Mucosa of rectum (tissue), 2 donors: ENCODE measurements around the gene FRMPD2.

Experiments used
- H3K27ac ChIP-seq, 2 donors: one replicate each; pipeline ENCODE4 v1.7.0; 2013; ENCODE audit warnings: inconsistent platforms in 2 of 2, low read depth in 2 of 2, low read length in 2 of 2
- H3K27me3 ChIP-seq, 2 donors: one replicate each; pipeline ENCODE4 v1.7.0; 2013; ENCODE audit warnings: low read length in 2 of 2; ENCODE audit not compliant: control insufficient read depth in 2 of 2, insufficient read depth in 2 of 2
- H3K36me3 ChIP-seq, 2 donors: one replicate each; pipeline ENCODE4 v1.7.0; 2013; ENCODE audit warnings: low read length in 2 of 2; ENCODE audit not compliant: control insufficient read depth in 2 of 2, insufficient read depth in 2 of 2
- H3K4me1 ChIP-seq, 2 donors: one replicate each; pipeline ENCODE4 v1.7.0; 2013; ENCODE audit warnings: low read length in 2 of 2, mild to moderate bottlenecking in 1 of 2; ENCODE audit not compliant: control insufficient read depth in 2 of 2, insufficient read depth in 2 of 2
- H3K4me3 ChIP-seq, 2 donors: one replicate each; pipeline ENCODE4 v1.7.0; 2013; ENCODE audit warnings: low read length in 2 of 2
- H3K9ac ChIP-seq, 2 donors: one replicate each; pipeline ENCODE4 v1.7.0; 2013; ENCODE audit warnings: low read length in 2 of 2, low read depth in 1 of 2, mild to moderate bottlenecking in 1 of 2
- H3K9me3 ChIP-seq, 2 donors: one replicate each; pipeline ENCODE4 v1.7.0; 2013; ENCODE audit warnings: low read length in 2 of 2; ENCODE audit not compliant: control insufficient read depth in 2 of 2
- donor health status: healthy.
- donor health status: Normal muscosa, but diverticular disease.

The FRMPD2 gene

GRCh38 chr10:48273741-48274140, 755 bp downstream of the FRMPD2 start:
- no peaks in the 10 kb centered on the region for H3K4me1 ChIP-seq
- H3K9me3 ChIP-seq = no peaks in the 10 kb centered on the region
- H3K4me3 ChIP-seq = no peak overlapping the region
- H3K27me3 ChIP-seq = no peaks in the 10 kb centered on the region
- no peak overlapping the region for H3K27ac ChIP-seq
- no peaks in the 10 kb centered on the region for H3K36me3 ChIP-seq
- H3K9ac ChIP-seq = no peak overlapping the region

DNA sequence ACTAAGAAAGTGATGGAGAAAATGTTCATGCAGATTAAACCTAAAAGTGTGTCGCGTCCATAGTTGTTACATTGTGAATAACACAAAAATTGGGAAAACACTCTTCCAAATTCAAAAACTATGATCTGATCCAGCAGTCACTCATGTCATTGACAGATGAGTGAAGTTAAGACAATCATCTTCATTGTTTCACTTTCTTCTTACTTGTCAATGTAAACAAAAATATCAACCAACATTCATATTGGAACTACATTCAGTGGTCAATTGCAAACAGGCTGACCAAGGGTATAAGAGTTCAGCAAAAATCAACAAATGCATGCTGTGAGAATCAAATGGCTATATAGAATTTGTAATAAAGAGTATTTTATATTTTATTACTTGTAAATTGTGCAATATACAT, 1.8 kb downstream of the FRMPD2 start:
- no peaks in the 10 kb centered on the region for H3K36me3 ChIP-seq
- no peak overlapping the region for H3K4me3 ChIP-seq
- H3K4me1 ChIP-seq = no peaks in the 10 kb centered on the region
- no peak overlapping the region for H3K27ac ChIP-seq
- no peak overlapping the region for H3K9ac ChIP-seq
- H3K9me3 ChIP-seq = no peaks in the 10 kb centered on the region
- H3K27me3 ChIP-seq = no peaks in the 10 kb centered on the region

- Histone ChIP-seq H3K36me3 (no peaks in the 10 kb centered on the region), H3K4me3 (no peak overlapping the region), H3K9ac (no peak overlapping the region), H3K4me1 (no peaks in the 10 kb centered on the region), H3K9me3 (no peaks in the 10 kb centered on the region), H3K27ac (no peak overlapping the region), H3K27me3 (no peaks in the 10 kb centered on the region)
These were observed 3.3 kb downstream of the FRMPD2 start for GRCh38 chr10:48271047-48271730.

DNA sequence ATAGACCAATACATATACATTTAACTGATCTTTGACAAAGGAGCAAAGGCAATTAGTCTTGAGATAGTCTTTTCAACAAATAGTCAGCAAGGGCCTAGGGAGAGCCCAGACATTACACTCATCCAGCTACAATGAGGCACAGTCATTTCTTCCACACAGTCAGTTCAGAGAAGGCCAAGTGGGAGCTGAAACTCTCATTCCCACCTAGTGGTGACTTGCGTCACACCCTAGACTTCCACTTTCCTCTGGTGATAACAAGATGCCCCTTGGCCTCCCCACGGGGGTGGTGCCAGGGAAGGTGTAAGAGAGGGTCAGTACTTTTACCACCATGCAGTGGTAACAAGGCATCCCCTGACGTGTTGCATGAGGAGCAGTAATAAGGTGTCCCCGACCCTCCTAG, 8.0 kb downstream of the FRMPD2 start:
- Histone ChIP-seq H3K9me3 (no peaks in the 10 kb centered on the region), H3K27ac (no peak overlapping the region), H3K36me3 (no peaks in the 10 kb centered on the region), H3K4me3 (no peak overlapping the region), H3K9ac (no peak overlapping the region), H3K4me1 (no peaks in the 10 kb centered on the region), H3K27me3 (no peaks in the 10 kb centered on the region)

- no peaks in the 10 kb centered on the region for H3K9me3 ChIP-seq
- H3K27me3 ChIP-seq = no peaks in the 10 kb centered on the region
- H3K4me1 ChIP-seq = no peaks in the 10 kb centered on the region
- H3K4me3 ChIP-seq = no peak overlapping the region
- H3K36me3 ChIP-seq = no peaks in the 10 kb centered on the region
- H3K9ac ChIP-seq = no peak overlapping the region
- H3K27ac ChIP-seq = no peak overlapping the region
These were observed 16.4 kb downstream of the FRMPD2 start for GRCh38 chr10:48258105-48258504.

DNA sequence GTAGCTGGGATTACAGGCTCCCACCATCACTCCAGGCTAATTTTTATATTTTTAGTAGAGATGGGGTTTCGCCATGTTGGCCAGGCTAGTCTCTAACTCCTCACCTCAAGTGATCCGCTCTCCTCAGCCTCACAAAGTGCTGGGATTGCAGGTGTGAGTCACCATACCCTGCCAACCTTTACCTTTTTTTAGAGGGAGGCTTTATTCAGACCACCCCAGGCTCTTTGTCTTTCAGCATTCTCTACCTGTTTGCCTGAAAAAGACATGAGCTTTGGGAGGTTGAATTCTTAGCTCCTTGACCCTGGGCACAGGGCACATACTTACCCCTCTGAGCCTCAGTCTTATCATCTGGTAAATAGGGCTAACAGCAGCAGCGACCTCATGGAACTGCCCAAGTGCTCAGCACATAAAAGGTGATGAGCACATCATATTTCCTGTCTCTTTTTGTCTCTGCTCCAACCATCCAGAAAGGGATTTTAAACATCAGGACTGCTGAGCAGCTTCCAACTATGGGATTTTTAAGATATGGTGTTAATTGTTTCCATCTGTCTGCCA, 17.0 kb downstream of the FRMPD2 start:
- H3K4me1 ChIP-seq = no peaks in the 10 kb centered on the region
- H3K9ac ChIP-seq = no peak overlapping the region
- no peak overlapping the region for H3K4me3 ChIP-seq
- H3K27ac ChIP-seq = no peak overlapping the region
- no peaks in the 10 kb centered on the region for H3K36me3 ChIP-seq
- H3K9me3 ChIP-seq = no peaks in the 10 kb centered on the region
- no peaks in the 10 kb centered on the region for H3K27me3 ChIP-seq

GRCh38 chr10:48255722-48256121, 18.8 kb downstream of the FRMPD2 start:
- Histone ChIP-seq H3K27ac (no peak overlapping the region), H3K36me3 (no peaks in the 10 kb centered on the region), H3K9ac (no peak overlapping the region)

DNA sequence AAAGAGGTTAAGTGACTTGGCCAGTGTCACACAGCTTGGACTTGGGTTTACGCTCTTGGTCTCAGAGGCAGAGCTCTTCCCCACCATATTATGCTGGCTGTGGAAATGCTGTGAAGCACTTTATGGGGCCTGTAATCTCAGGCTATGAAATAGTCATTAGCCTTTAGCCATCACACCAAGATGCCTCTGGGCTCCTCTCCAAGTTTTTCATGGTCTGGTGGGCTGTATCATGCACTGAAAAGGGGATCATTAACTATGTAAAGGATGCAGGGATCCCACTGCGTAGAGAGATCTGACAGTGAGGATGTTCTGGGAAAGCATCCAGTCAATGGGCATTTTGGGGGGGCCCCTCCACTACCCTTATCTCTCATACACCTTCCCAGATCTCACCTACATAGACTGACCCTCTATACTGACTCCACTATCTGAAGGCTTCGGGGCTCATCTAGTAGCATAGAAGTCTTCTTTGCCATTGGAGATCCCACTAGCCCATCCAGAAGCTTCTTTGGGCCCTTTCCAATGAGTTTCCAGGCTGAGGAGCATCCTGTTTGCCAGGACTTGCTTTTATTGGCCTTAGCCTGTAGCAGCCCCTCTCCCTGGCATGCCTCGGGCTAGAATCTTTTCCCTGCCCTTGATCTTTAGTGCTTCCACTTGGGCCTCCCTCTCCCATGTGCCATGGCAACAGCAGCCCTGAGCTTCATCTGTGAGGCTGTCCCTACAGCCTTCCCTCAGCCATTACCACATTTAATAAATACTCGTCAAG, 19.6 kb downstream of the FRMPD2 start:
- Histone ChIP-seq H3K9me3 (no peaks in the 10 kb centered on the region), H3K9ac (no peak overlapping the region), H3K27me3 (no peaks in the 10 kb centered on the region), H3K27ac (no peak overlapping the region), H3K4me1 (peaks cover 0 to 5% of the 10 kb centered on the region in 2 donors), H3K36me3 (no peaks in the 10 kb centered on the region), H3K4me3 (no peak overlapping the region)

More at GRCh38 chr10:48255722-48256121, 18.8 kb downstream of the FRMPD2 start:
- H3K9me3 ChIP-seq = no peaks in the 10 kb centered on the region
- no peak overlapping the region for H3K4me3 ChIP-seq
- no peaks in the 10 kb centered on the region for H3K27me3 ChIP-seq
- peaks cover 0 to 5% of the 10 kb centered on the region in 2 donors for H3K4me1 ChIP-seq

- H3K9ac ChIP-seq = no peak overlapping the region
- H3K27ac ChIP-seq = no peak overlapping the region
- H3K9me3 ChIP-seq = no peaks in the 10 kb centered on the region
- H3K36me3 ChIP-seq = no peaks in the 10 kb centered on the region
- H3K4me3 ChIP-seq = no peak overlapping the region
- H3K4me1 ChIP-seq = peaks cover 0 to 5% of the 10 kb centered on the region in 2 donors
- H3K27me3 ChIP-seq = no peaks in the 10 kb centered on the region
These were observed 20.4 kb downstream of the FRMPD2 start for GRCh38 chr10:48253970-48254657.

DNA sequence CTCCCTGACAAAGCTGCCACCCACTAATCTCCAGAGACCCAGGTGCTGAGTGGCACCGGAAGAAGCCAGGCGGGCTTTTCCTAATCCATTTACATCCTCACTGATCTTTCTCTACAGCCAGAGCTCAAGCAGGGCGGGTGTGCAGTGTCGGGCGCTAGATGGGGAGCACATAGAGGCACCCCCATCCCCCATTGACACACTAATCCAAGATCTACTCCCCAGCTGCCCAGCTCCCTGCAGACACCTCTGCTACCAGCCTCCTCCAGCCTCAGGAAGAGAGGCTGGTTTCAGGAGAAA, 22.2 kb downstream of the FRMPD2 start:
- H3K4me3 ChIP-seq = no peak overlapping the region
- no peaks in the 10 kb centered on the region for H3K36me3 ChIP-seq
- no peak overlapping the region for H3K27ac ChIP-seq
- H3K27me3 ChIP-seq = no peaks in the 10 kb centered on the region
- no peaks in the 10 kb centered on the region for H3K9me3 ChIP-seq
- H3K9ac ChIP-seq = no peak overlapping the region
- peaks cover 0 to 5% of the 10 kb centered on the region in 2 donors for H3K4me1 ChIP-seq
